K562 treated with DMSO at 1 percent for 24 hours (cell line): ENCODE data around the gene SIGLEC7. TPM values are rescaled to one million over a fixed set of nuclear protein-coding genes. Genes with fewer than 3 reads are reported as not detected.

ENCODE experiments used
- total RNA-seq: library from RNA; unstranded; fragments of 300-600 nt; gene quantifications from 2 replicates; pipeline ENCODE4 v1.2.3, GENCODE V29; 2022; ENCODE audit warnings: low read depth; ENCODE audit not compliant: insufficient read depth

SIGLEC7 gene
- total RNA-seq: 0.15 TPM in 1 of 2 replicates, not detected in the other

GRCh38 chr19:51142119-51142518 is at the start of gene SIGLEC7:
Gene SIGLEC7 (plus strand): TSS chr19:51142301. CDS start chr19:51142370, 69 bp downstream.

GRCh38 chr19:51108066-51108804 is 33.9 kb upstream of the SIGLEC7 start, which contains the start of gene CTU1:
Gene CTU1 (minus strand): TSS chr19:51108409. CDS start chr19:51104569, 3,840 bp downstream.

GRCh38 chr19:51124729-51125128 is 17.4 kb upstream of the SIGLEC7 start, which contains the start of gene SIGLEC9:
Gene SIGLEC9 (plus strand): TSS chr19:51124906. CDS start chr19:51124975, 69 bp downstream.

Other genes starting within 250 kb of the SIGLEC7 start
- gene KLK4, start 230.9 kb upstream of the SIGLEC7 start, total RNA-seq: not detected in 2 replicates
- not detected in 2 replicates for gene KLK5, start 189.3 kb upstream of the SIGLEC7 start, total RNA-seq
- gene KLK6, start 172.7 kb upstream of the SIGLEC7 start, total RNA-seq: not detected in 2 replicates
- gene KLK7, start 158.4 kb upstream of the SIGLEC7 start, total RNA-seq: not detected in 2 replicates
- gene KLK8, start 140.7 kb upstream of the SIGLEC7 start, total RNA-seq: 0.95 and 2.1 TPM in 2 replicates
- not detected in 2 replicates for gene KLK10, start 122.6 kb upstream of the SIGLEC7 start, total RNA-seq
- not detected in 2 replicates for gene KLK11, start 115.7 kb upstream of the SIGLEC7 start, total RNA-seq
- not detected in 2 replicates for gene KLK12, start 107.3 kb upstream of the SIGLEC7 start, total RNA-seq
- 2.7 and 2.9 TPM in 2 replicates for gene KLK13, start 77.2 kb upstream of the SIGLEC7 start, total RNA-seq
- not detected in 2 replicates for gene KLK14, start 59.4 kb upstream of the SIGLEC7 start, total RNA-seq
- gene CTU1, start 33.9 kb upstream of the SIGLEC7 start, total RNA-seq: 31.1 and 32.6 TPM in 2 replicates
- 0.93 and 1.1 TPM in 2 replicates for gene SIGLEC9, start 17.4 kb upstream of the SIGLEC7 start, total RNA-seq
- 73.3 and 79.4 TPM in 2 replicates for gene CD33, start 82.8 kb downstream of the SIGLEC7 start, total RNA-seq
- gene SIGLECL1, start 108.8 kb downstream of the SIGLEC7 start, total RNA-seq: not detected in 2 replicates
- 0.25 TPM in 1 of 2 replicates, not detected in the other for gene IGLON5, start 169.3 kb downstream of the SIGLEC7 start, total RNA-seq
- 11.0 and 11.2 TPM in 2 replicates for gene VSIG10L, start 199.8 kb downstream of the SIGLEC7 start, total RNA-seq
- 300 and 330 TPM in 2 replicates for gene ETFB, start 224.1 kb downstream of the SIGLEC7 start, total RNA-seq
- gene CLDND2, start 226.7 kb downstream of the SIGLEC7 start, total RNA-seq: not detected in 2 replicates
- 1.1 TPM in 1 of 2 replicates, not detected in the other for gene NKG7, start 230.4 kb downstream of the SIGLEC7 start, total RNA-seq
- not detected in 2 replicates for gene LIM2, start 245.7 kb downstream of the SIGLEC7 start, total RNA-seq
- gene C19orf84, start 248.3 kb downstream of the SIGLEC7 start, total RNA-seq: 3.5 and 4.6 TPM in 2 replicates